ENCODE measurements around the gene SMARCC1.

DNA sequence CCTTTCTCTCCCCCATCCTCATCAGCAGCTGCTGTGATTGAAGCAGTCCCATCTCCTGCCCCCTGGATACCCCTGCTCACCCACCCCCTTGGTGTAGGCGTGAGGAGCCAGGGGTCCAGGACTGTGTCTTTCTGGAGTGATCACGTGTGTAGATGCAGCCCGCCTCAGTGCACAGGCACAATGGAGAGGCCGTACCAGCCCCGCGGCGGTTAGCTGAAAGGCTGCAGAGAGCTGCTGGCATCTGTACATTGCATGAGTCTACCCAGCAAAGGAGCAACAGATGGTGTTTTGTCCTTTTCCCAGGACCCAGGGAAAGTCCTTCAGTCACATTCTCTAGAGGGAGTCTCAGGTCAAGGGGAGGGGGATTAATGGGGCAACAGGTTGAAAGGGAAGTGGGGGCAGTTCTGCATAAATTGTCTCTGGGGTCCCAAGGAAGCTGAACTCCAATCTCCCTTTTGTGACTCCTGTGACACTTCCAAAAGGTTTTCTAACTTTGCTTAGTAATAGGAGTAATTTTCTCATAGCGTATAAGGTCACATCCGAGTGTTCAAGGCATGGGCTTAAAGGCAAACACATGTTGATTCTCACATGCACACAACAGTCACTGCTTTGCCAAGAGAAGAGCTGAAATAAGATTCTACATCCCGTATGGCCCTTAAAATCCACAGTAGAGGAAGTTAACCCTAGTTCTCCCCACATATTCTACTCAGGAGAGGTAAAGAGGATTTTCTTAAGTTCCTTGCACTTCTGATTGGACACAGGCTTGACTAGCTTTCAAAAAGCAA, 210.1 kb downstream of the SMARCC1 start:
- TF ChIP-seq, protein P1, sequence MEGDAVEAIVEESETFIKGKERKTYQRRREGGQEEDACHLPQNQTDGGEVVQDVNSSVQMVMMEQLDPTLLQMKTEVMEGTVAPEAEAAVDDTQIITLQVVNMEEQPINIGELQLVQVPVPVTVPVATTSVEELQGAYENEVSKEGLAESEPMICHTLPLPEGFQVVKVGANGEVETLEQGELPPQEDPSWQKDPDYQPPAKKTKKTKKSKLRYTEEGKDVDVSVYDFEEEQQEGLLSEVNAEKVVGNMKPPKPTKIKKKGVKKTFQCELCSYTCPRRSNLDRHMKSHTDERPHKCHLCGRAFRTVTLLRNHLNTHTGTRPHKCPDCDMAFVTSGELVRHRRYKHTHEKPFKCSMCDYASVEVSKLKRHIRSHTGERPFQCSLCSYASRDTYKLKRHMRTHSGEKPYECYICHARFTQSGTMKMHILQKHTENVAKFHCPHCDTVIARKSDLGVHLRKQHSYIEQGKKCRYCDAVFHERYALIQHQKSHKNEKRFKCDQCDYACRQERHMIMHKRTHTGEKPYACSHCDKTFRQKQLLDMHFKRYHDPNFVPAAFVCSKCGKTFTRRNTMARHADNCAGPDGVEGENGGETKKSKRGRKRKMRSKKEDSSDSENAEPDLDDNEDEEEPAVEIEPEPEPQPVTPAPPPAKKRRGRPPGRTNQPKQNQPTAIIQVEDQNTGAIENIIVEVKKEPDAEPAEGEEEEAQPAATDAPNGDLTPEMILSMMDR (IDR thresholded peaks at IDR 0.05), result no peak
- no peak for TF ChIP-seq ZFX (IDR thresholded peaks at IDR 0.05; ENCODE audit: borderline replicate concordance)
